D721Med (cell line): ENCODE results near the gene ST6GAL2.

Experiments used
- DNase-seq: peaks from one replicate; pipeline ENCODE4 v3.0.0; 2011; ENCODE audit warnings: low spot score; ENCODE audit not compliant: insufficient read length
- FAIRE-seq: peaks from 2 replicates; lab custom pipeline; 2011; peaks lifted over from hg19 to GRCh38; lab: Jason Lieb, UNC
- CTCF ChIP-seq: IDR thresholded peaks from 2 replicates; pipeline ENCODE4 v1.5.1; 2012; ENCODE audit warnings: mild to moderate bottlenecking, control low read depth; ENCODE audit not compliant: insufficient read depth; ENCODE audit errors: missing control alignments

The ST6GAL2 gene

GRCh38 chr2:106882673-106883072 lies 3.3 kb downstream of the ST6GAL2 start:
- DNase-seq (no peak), FAIRE-seq (no peak)
- no peak for TF ChIP-seq CTCF

GRCh38 chr2:106878206-106878605 lies 7.8 kb downstream of the ST6GAL2 start:
- no peak for DNase-seq
- TF ChIP-seq CTCF = no peak
- no peak for FAIRE-seq

GRCh38 chr2:106876699-106877098 lies 9.3 kb downstream of the ST6GAL2 start:
- no peak for TF ChIP-seq CTCF
- DNase-seq (no peak), FAIRE-seq (no peak)

GRCh38 chr2:106869512-106870275 lies 16.3 kb downstream of the ST6GAL2 start:
- no peak for TF ChIP-seq CTCF

GRCh38 chr2:106868275-106868674 lies 17.7 kb downstream of the ST6GAL2 start:
- peak; percentile 54 for TF ChIP-seq CTCF
- no peak for DNase-seq
- FAIRE-seq = no peak

More at GRCh38 chr2:106869512-106870275, 16.3 kb downstream of the ST6GAL2 start:
- FAIRE-seq = no peak
- no peak for DNase-seq

- no peak for TF ChIP-seq CTCF
- FAIRE-seq = no peak
- DNase-seq = no peak
These were observed 18.6 kb downstream of the ST6GAL2 start for GRCh38 chr2:106867196-106867953.
